Measurements from ENCODE around the gene GDPD4.

- TF ChIP-seq, protein P1, sequence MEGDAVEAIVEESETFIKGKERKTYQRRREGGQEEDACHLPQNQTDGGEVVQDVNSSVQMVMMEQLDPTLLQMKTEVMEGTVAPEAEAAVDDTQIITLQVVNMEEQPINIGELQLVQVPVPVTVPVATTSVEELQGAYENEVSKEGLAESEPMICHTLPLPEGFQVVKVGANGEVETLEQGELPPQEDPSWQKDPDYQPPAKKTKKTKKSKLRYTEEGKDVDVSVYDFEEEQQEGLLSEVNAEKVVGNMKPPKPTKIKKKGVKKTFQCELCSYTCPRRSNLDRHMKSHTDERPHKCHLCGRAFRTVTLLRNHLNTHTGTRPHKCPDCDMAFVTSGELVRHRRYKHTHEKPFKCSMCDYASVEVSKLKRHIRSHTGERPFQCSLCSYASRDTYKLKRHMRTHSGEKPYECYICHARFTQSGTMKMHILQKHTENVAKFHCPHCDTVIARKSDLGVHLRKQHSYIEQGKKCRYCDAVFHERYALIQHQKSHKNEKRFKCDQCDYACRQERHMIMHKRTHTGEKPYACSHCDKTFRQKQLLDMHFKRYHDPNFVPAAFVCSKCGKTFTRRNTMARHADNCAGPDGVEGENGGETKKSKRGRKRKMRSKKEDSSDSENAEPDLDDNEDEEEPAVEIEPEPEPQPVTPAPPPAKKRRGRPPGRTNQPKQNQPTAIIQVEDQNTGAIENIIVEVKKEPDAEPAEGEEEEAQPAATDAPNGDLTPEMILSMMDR (IDR thresholded peaks at IDR 0.05 in 4 of 5, conservative IDR thresholded peaks at IDR 0.05 in 1 of 5) = no peak
- TF ChIP-seq POLR2A (IDR thresholded peaks at IDR 0.05) = no peak
Measured at GRCh38 chr11:77252555-77253270, 48.8 kb downstream of the GDPD4 start.
